Spleen (tissue), 11 donors: ENCODE data around the gene DCTN1. TPM values are rescaled to one million over a fixed set of nuclear protein-coding genes. Genes with fewer than 3 reads are reported as not detected.

Experiments
- DNase-seq: peaks from one replicate; pipeline ENCODE4 v3.0.0-alpha.2; 2020
- H3K27ac ChIP-seq, 8 donors: fragments of 200-600 bp; sonication (generic) in 7 of 8; 1 replicate in 4 of 8; 2 replicates in 4 of 8; pipeline versions ENCODE4 v1.5.0 to v1.8.0; 2016 to 2021; ENCODE audit warnings: inconsistent platforms in 4 of 8, mild to moderate bottlenecking in 4 of 8, moderate library complexity in 1 of 8
- H3K27me3 ChIP-seq, 7 donors: fragments of 200-600 bp; sonication (generic) in 6 of 7; replicated peaks in 1 of 7; 1 replicate in 4 of 7; 2 replicates in 3 of 7; pipeline versions ENCODE4 v1.5.0 to v1.8.0; 2016 to 2021; ENCODE audit warnings: inconsistent platforms in 3 of 7, mild to moderate bottlenecking in 1 of 7
- H3K36me3 ChIP-seq, 6 donors: fragments of 200-600 bp; sonication (generic) in 5 of 6; 1 replicate in 4 of 6; 2 replicates in 2 of 6; pipeline versions ENCODE4 v1.5.0 to v1.8.0; 2016 to 2021; ENCODE audit warnings: inconsistent platforms in 2 of 6
- H3K4me1 ChIP-seq, 6 donors: fragments of 200-600 bp; sonication (generic) in 5 of 6; 1 replicate in 3 of 6; 2 replicates in 3 of 6; pipeline versions ENCODE4 v1.5.0 to v1.8.0; 2016 to 2021; ENCODE audit warnings: inconsistent platforms in 3 of 6
- H3K4me3 ChIP-seq, 8 donors: fragments of 200-600 bp; sonication (generic) in 7 of 8; 1 replicate in 4 of 8; 2 replicates in 4 of 8; pipeline versions ENCODE4 v1.5.0 to v1.8.0; 2016 to 2021; ENCODE audit warnings: inconsistent platforms in 4 of 8, mild to moderate bottlenecking in 4 of 8, moderate library complexity in 2 of 8
- H3K9me3 ChIP-seq, 8 donors: fragments of 200-600 bp; sonication (generic) in 7 of 8; 1 replicate in 4 of 8; 2 replicates in 4 of 8; pipeline versions ENCODE4 v1.5.0 to v1.8.0; 2016 to 2021; ENCODE audit warnings: inconsistent platforms in 4 of 8
- CTCF ChIP-seq, 11 experiments: fragments of 200-600 bp in 7 of 11; fragments of 450-650 bp in 4 of 11; sonication (generic) in 4 of 11; IDR thresholded peaks in 8 of 11; conservative IDR thresholded peaks in 3 of 11; 1 replicate in 7 of 11; 2 replicates in 4 of 11; pipeline versions ENCODE4 v1.4.0 to v1.8.0; 2016 to 2021; ENCODE audit warnings: antibody characterized with exemption in 11 of 11, inconsistent platforms in 4 of 11, mild to moderate bottlenecking in 1 of 11
- POLR2A ChIP-seq, 3 donors: fragments of 450-650 bp; IDR thresholded peaks; one replicate each; pipeline ENCODE4 v1.5.1; 2017; ENCODE audit warnings: antibody characterized with exemption in 3 of 3, mild to moderate bottlenecking in 1 of 3
- POLR2AphosphoS5 ChIP-seq, 3 donors: sonication (generic); formaldehyde crosslinking; IDR thresholded peaks; one replicate each; pipeline ENCODE4 v1.5.1; 2017; ENCODE audit warnings: antibody characterized with exemption in 3 of 3
- WGBS, 5 donors: extraction: QIAGEN DNeasy Blood & Tissue Kit in 3 of 5; methylation state at CpG; one replicate each; pipeline versions ENCODE4 v1.1.5 to v1.1.7; 2013 to 2018; 5-methylcytosine and 5-hydroxymethylcytosine counted together
- intact Hi-C: fragments of 100-400 bp; cut with DNase I; formaldehyde crosslinking; loops from one replicate; pipeline ENCODE4 v1.15.0; 2023; ENCODE audit warnings: low total_unique reads
- polyA plus RNA-seq, 3 donors: library from polyadenylated mRNA; stranded (reverse); fragments of 200-250 nt; gene quantifications; one replicate each; pipeline ENCODE4 v1.2.1, GENCODE V29; 2013
- total RNA-seq, 7 donors: library from RNA; depleted of rRNA in 3 of 7; stranded (reverse); fragments of >200 nt in 3 of 7; fragmentation: NEBNext Ultra II Directional in 4 of 7; extraction: Animal tissue kit (Norgen Biotek cat#: 25700) in 4 of 7; gene quantifications; one replicate each; pipeline versions ENCODE4 v1.1.0 to v1.2.1, GENCODE V29; 2016 to 2021
- donor health status: healthy with polysubstance abuse.
- donor health status: DM: no; HTN: no; CAD: no; lungs with moderate emphysema.
- donor health status: DM: no; HTN: no; CAD: no.
- donor health status: Bipolar disorder and iron deficiency.
- donor health status: healthy.
- donor health status: DM: no; HTN: no; CAD: no.
- donor health status: DM: yes; HTN: yes; CAD: no.

The DCTN1 gene
- total and polyA plus RNA-seq, 10 donors = 47.8 to 113 (median 95.1) TPM

GRCh38 chr2:74327627-74328026, 52.5 kb downstream of the DCTN1 start:
- Histone ChIP-seq H3K27me3 (no peaks in the 10 kb centered on the region), H3K4me1 (no peaks in the 10 kb centered on the region), H3K27ac (no peak overlapping the region), H3K36me3 (peaks cover 0 to 43% (median 0%) of the 10 kb centered on the region in 6 donors), H3K4me3 (no peak overlapping the region), H3K9me3 (no peaks in the 10 kb centered on the region)
- intact Hi-C loops = no loop called here
- no peak for DNase-seq
- TF ChIP-seq POLR2A (IDR thresholded peaks at IDR 0.05) = no peak
- no peak for TF ChIP-seq CTCF (IDR thresholded peaks at IDR 0.05 in 8 of 11, conservative IDR thresholded peaks at IDR 0.05 in 3 of 11)
- TF ChIP-seq POLR2AphosphoS5 (IDR thresholded peaks at IDR 0.05) = no peak
- WGBS, 5 donors = 78 to 92% (median 86%) methylated on average over 1 of the region's 1 CpG

GRCh38 chr2:74327199-74327598, 52.9 kb downstream of the DCTN1 start:
- H3K4me1 ChIP-seq = no peaks in the 10 kb centered on the region
- TF ChIP-seq POLR2A (IDR thresholded peaks at IDR 0.05) (no peak), CTCF (IDR thresholded peaks at IDR 0.05 in 8 of 11, conservative IDR thresholded peaks at IDR 0.05 in 3 of 11) (no peak)
- intact Hi-C loops = no loop called here
- no peaks in the 10 kb centered on the region for H3K27me3 ChIP-seq
- 73 to 93% (median 88%) methylated on average over 5 of the region's 5 CpGs for WGBS, 5 donors
- H3K9me3 ChIP-seq = no peaks in the 10 kb centered on the region
- H3K4me3 ChIP-seq = no peak overlapping the region
- no peak overlapping the region for H3K27ac ChIP-seq
- peaks cover 0 to 39% (median 0%) of the 10 kb centered on the region in 6 donors for H3K36me3 ChIP-seq
- DNase-seq = no peak

- no peak for DNase-seq
- H3K27me3 ChIP-seq = no peaks in the 10 kb centered on the region
- WGBS, 5 donors = 75 to 88% (median 87%) methylated on average over 2 of the region's 2 CpGs
- H3K27ac ChIP-seq = no peak overlapping the region
- no peak for TF ChIP-seq POLR2AphosphoS5 (IDR thresholded peaks at IDR 0.05)
- TF ChIP-seq POLR2A (IDR thresholded peaks at IDR 0.05) = no peak
- no peak for TF ChIP-seq CTCF (IDR thresholded peaks at IDR 0.05 in 8 of 11, conservative IDR thresholded peaks at IDR 0.05 in 3 of 11)
- no peaks in the 10 kb centered on the region for H3K9me3 ChIP-seq
- no peaks in the 10 kb centered on the region for H3K4me1 ChIP-seq
- intact Hi-C loops = no loop called here
- H3K36me3 ChIP-seq = peaks cover 0 to 33% (median 0%) of the 10 kb centered on the region in 6 donors
- H3K4me3 ChIP-seq = no peak overlapping the region
Observed at GRCh38 chr2:74325815-74326214, 54.3 kb downstream of the DCTN1 start.

- intact Hi-C loops = no loop called here
- DNase-seq = no peak
- WGBS, 5 donors = 92 to 100% (median 95%) methylated on average over 2 of the region's 2 CpGs
- TF ChIP-seq POLR2AphosphoS5 (IDR thresholded peaks at IDR 0.05) = no peak
- Histone ChIP-seq H3K27me3 (no peaks in the 10 kb centered on the region), H3K36me3 (peaks cover 0 to 15% (median 0%) of the 10 kb centered on the region in 6 donors), H3K27ac (no peak overlapping the region), H3K4me1 (no peaks in the 10 kb centered on the region), H3K9me3 (no peaks in the 10 kb centered on the region), H3K4me3 (no peak overlapping the region)
Observed at GRCh38 chr2:74321737-74322136, 58.4 kb downstream of the DCTN1 start.

GRCh38 chr2:74317701-74318100, 62.4 kb downstream of the DCTN1 start:
- TF ChIP-seq POLR2AphosphoS5 (IDR thresholded peaks at IDR 0.05) (no peak), CTCF (IDR thresholded peaks at IDR 0.05 in 8 of 11, conservative IDR thresholded peaks at IDR 0.05 in 3 of 11) (no peak), POLR2A (IDR thresholded peaks at IDR 0.05) (no peak)
- H3K4me3 ChIP-seq = no peak overlapping the region
- H3K36me3 ChIP-seq = peaks cover 0 to 28% (median 0%) of the 10 kb centered on the region in 6 donors
- no peaks in the 10 kb centered on the region for H3K27me3 ChIP-seq
- intact Hi-C loops = no loop called here
- no peaks in the 10 kb centered on the region for H3K4me1 ChIP-seq
- DNase-seq = no peak
- no peaks in the 10 kb centered on the region for H3K9me3 ChIP-seq
- no peak overlapping the region for H3K27ac ChIP-seq
